Cortex of kidney (tissue), 1 donor: ENCODE measurements around the gene CFDP1.

Experiments
- DNase-seq: peaks from one replicate; lab custom pipeline; 2025; lab: John Stamatoyannopoulos, UW

Gene CFDP1

GRCh38 chr16:75250809-75251279, 182.5 kb downstream of the CFDP1 start:
- DNase-seq: no peak

- no peak for DNase-seq
Measured at GRCh38 chr16:75250089-75250808, 183.1 kb downstream of the CFDP1 start.

DNA sequence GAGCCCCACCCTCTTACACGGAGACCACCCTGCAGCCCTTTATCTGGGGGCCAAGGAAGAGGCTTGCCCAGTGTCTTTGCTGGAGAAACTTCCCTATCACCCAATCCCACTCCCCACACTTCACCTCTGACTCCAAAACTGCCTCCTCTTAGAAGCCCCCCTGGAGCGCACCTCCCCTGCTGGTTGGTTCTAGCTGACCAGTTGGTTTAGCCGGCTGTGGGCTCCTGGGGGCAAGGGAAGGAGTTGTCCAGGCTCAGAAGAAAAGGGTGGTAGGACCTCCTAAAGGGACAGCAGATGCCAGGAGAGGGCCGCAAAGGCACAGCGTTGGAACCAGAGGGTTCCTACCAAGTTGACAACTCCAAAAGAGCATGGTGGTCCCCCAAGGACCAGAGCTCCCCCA, 183.9 kb downstream of the CFDP1 start:
- DNase-seq: no peak

GRCh38 chr16:75248536-75249380, 184.5 kb downstream of the CFDP1 start:
- DNase-seq: no peak

DNA sequence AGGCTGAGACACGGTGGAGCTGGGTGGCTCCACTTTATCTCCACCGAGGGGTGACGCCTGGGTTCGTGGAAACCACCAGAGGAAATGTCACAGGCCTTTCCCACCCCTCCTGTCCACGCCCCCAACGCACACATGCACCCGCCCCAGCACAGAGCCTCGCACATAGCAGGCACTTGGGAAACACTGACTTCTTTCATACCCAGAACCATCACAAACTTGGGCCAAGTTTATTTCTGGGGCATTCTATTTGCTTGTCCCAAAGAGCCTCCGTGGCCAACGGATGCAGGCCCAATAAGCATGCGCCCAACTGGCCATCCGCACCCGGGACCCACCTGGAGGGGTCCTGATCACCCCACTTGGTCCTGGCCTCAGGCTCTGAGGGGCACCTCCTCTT, 185.2 kb downstream of the CFDP1 start:
- DNase-seq: no peak

GRCh38 chr16:75247249-75247648, 186.1 kb downstream of the CFDP1 start:
- no peak for DNase-seq

DNA sequence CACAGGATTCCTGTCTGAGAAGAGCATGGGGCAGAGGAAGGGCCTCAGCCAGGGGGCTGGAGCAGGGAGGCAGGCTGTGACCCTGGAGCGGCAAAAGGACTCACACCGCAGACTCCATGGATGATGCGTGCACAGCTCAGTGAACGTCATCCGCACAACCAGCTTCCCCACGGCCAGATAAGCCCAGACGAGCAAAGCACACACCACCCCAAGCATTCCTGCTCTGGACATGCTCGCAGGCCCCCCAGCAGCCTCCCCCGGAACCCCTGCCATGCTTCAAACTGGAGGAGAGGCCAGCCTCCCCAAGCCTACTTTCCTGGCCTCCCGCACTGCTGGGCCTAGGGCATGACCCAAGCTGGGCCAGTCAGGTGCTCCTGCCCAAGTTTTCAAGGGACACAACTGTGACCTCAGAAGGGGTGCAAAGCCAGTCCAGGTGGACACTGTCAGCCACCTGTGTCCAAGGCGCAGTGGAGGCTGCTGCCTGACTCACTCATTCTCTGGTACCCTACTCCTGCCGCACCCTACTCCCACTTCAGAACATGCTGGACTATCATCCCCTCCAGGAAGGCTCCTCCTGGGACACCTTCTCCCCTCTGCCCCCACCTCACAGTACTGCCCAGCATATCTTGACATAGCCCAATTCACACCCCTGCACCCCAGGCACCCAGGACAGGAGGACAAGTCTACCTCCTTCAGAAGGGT, 186.6 kb downstream of the CFDP1 start:
- DNase-seq: no peak

DNA sequence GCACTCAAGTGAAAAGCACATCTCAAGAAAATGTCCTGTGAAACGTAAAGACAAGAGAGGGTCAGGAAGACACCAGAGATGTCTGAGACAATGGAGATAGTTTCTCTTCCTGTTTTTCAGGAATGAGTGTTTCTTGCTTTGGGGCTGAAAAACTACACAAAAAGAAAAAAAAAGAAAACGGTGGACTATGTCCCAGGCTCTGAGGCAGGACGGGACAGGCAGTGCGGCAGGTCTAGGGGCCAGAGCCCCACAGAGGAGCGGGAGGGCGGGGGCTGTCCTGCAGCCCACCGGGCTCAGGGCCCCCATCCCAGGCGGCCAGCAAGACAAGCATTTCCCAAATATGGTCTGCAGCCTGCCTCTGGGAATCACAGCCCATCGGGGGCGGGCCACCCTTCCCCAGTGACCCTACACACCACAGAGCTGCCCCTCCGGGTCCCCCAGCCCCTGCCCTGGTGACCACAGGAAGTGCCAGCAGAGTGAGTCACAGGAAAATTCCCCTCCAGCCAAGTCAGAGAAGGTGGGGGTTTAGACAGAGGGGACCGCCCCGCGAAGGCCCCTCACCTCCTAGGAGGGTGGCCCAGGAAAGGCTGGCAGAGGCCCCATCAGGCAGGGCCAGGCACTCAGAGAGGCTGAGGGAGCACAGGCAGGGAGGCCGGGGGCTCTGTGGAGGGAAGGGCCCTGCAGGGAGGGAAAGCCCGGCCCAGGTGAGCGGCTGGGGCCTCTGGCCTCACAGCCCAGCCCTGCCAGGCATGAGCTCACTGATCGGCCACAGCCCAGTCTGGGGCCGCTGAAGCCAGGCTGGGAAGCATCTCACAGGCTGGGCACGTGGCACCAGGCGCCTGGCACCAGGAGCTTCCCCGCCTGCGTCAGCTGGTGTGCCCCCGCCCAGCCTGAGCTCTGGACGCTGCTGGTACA, 188.2 kb downstream of the CFDP1 start:
- no peak for DNase-seq

GRCh38 chr16:75244225-75244809, 189.0 kb downstream of the CFDP1 start:
- DNase-seq: no peak
